NCI-H146 treated with DMSO at 0.1 percent for 48 hours (cell line): ENCODE data around the gene PSMG4.

Experiments
- DNase-seq: peaks from one replicate; lab custom pipeline; 2025; ENCODE audit not compliant: unreplicated experiment; lab: John Stamatoyannopoulos, UW

The PSMG4 gene

GRCh38 chr6:3258720-3259490 lies at the start of gene PSMG4:
PSMG4 (plus strand) TSS chr6:3258947; CDS start chr6:3259023, 76 bp downstream.
- peak; percentile 67 for DNase-seq

- peak; percentile 85 for DNase-seq
Measured at GRCh38 chr6:3209114-3210023, 49.4 kb upstream of the PSMG4 start.

GRCh38 chr6:3210024-3210610 lies 48.6 kb upstream of the PSMG4 start:
- no peak for DNase-seq

GRCh38 chr6:3211681-3212080 lies 47.1 kb upstream of the PSMG4 start:
- DNase-seq = no peak

- DNase-seq = no peak
Measured at GRCh38 chr6:3212261-3212660, 46.5 kb upstream of the PSMG4 start.

- DNase-seq = no peak
Measured at GRCh38 chr6:3213334-3213695, 45.4 kb upstream of the PSMG4 start.

- no peak for DNase-seq
Measured at GRCh38 chr6:3214898-3215297, 43.8 kb upstream of the PSMG4 start.

- DNase-seq = no peak
Measured at GRCh38 chr6:3217286-3217685, 41.5 kb upstream of the PSMG4 start.

GRCh38 chr6:3218266-3218665 lies 40.5 kb upstream of the PSMG4 start:
- no peak for DNase-seq

GRCh38 chr6:3220366-3220765 lies 38.4 kb upstream of the PSMG4 start:
- no peak for DNase-seq

GRCh38 chr6:3221578-3221977 lies 37.2 kb upstream of the PSMG4 start:
- no peak for DNase-seq

GRCh38 chr6:3222506-3223038 lies 36.2 kb upstream of the PSMG4 start:
- peak; percentile 27 for DNase-seq

GRCh38 chr6:3226042-3226441 lies 32.7 kb upstream of the PSMG4 start:
- DNase-seq = no peak

GRCh38 chr6:3226481-3227362 lies 32.0 kb upstream of the PSMG4 start:
- peak; percentile 42 for DNase-seq

- peak; percentile 90 for DNase-seq
Measured at GRCh38 chr6:3227363-3228045, 31.2 kb upstream of the PSMG4 start, which contains the start of gene TUBB2B. TUBB2B (minus strand) TSS chr6:3227653; CDS start chr6:3227543, 110 bp downstream.

GRCh38 chr6:3228046-3228671 lies 30.6 kb upstream of the PSMG4 start:
- DNase-seq = peak; percentile 91

- DNase-seq = peak; percentile 76
Measured at GRCh38 chr6:3228771-3229565, 29.8 kb upstream of the PSMG4 start.

GRCh38 chr6:3229566-3230178 lies 29.1 kb upstream of the PSMG4 start:
- peak; percentile 69 for DNase-seq
